ENCODE results near the gene ETNK2.

- no peak for TF ChIP-seq CTCF (IDR thresholded peaks at IDR 0.05)
- TF ChIP-seq POLR2A (IDR thresholded peaks at IDR 0.05; ENCODE audit: low read depth): no peak
- no peak for TF ChIP-seq POLR2AphosphoS5 (IDR thresholded peaks at IDR 0.05)
- TF ChIP-seq EP300 (IDR thresholded peaks at IDR 0.05): no peak
Measured at GRCh38 chr1:204139952-204140351, 11.9 kb downstream of the ETNK2 start.
